Neural crest cell (in vitro differentiated cells): Measurements from ENCODE around the gene TTC36. TPM values are rescaled to one million over a fixed set of nuclear protein-coding genes. Genes with fewer than 3 reads are reported as not detected.

Experiments
- DNase-seq: peaks from one replicate; pipeline ENCODE4 v3.0.0; 2021; ENCODE audit warnings: low read depth, mixed read lengths, low spot score
- H3K27ac Mint-ChIP-seq: one replicate; pipeline ENCODE4 v1.8.0; 2021; ENCODE audit warnings: mild to moderate bottlenecking, mixed read lengths; ENCODE audit not compliant: unreplicated experiment
- H3K27me3 Mint-ChIP-seq: 2 replicates; pipeline ENCODE4 v1.8.0; 2021; ENCODE audit warnings: low read depth, mild to moderate bottlenecking, mixed read lengths
- H3K36me3 Mint-ChIP-seq: 2 replicates; pipeline ENCODE4 v1.8.0; 2021; ENCODE audit warnings: low read depth, mild to moderate bottlenecking, mixed read lengths
- H3K4me1 Mint-ChIP-seq: 2 replicates; pipeline ENCODE4 v1.8.0; 2021; ENCODE audit warnings: mixed read lengths
- H3K4me3 Mint-ChIP-seq: one replicate; pipeline ENCODE4 v1.8.0; 2021; ENCODE audit warnings: mild to moderate bottlenecking, mixed read lengths
- H3K9me3 Mint-ChIP-seq: 2 replicates; pipeline ENCODE4 v1.8.0; 2021; ENCODE audit warnings: mixed read lengths
- CTCF ChIP-seq: fragments of 200-600 bp; sonication (generic); conservative IDR thresholded peaks from 2 replicates; pipeline ENCODE4 v1.5.0; 2021; ENCODE audit warnings: antibody characterized with exemption, mild to moderate bottlenecking
- total RNA-seq: library from RNA; stranded (reverse); gene quantifications from 2 replicates; pipeline ENCODE4 v1.2.1, GENCODE V29; 2021

TTC36 gene
- total RNA-seq, 1 donor from 2014 or later: 1.2 TPM

DNA sequence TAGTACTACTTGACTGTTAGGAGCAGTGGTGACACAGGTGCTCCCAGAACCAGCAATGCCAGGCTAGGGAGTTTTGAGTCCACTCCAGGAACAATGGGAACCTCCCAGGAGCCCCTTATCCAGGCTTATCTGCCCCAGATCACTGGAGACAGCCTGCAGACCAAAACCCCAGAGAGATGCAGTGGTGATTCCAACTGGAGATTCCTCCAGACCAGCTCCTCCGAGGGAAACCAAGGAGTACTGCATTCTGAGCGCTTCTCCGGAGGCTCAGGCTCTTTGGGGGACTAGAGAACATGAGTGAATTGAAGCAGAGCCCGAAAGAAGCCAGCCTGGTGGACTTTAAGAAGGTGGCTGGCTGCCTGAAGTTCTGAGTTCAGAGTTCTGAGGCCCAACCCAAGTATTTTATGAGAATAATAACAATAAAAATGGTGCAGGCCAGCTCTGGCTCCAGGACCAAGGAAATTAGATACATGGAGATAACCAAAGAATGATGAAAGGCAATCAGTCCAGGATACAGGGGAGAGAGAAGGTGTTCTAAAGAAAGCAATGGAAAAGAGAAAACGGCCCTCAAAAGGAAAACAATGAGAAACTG, 2.4 kb downstream of the TTC36 start:
- Mint-ChIP-seq H3K4me3 (peak overlapping the region; percentile 93), H3K9me3 (no peaks in the 10 kb centered on the region), H3K4me1 (peaks cover 30% of the 10 kb centered on the region), H3K27ac (peak overlapping the region; percentile 1), H3K27me3 (no peaks in the 10 kb centered on the region), H3K36me3 (peaks cover 5% of the 10 kb centered on the region)
- DNase-seq: no peak
- TF ChIP-seq CTCF: no peak

GRCh38 chr11:118530180-118530682, 3.0 kb downstream of the TTC36 start:
- peak overlapping the region; percentile 46 for H3K27ac Mint-ChIP-seq
- peak; percentile 17 for TF ChIP-seq CTCF
- peaks cover 30% of the 10 kb centered on the region for H3K4me1 Mint-ChIP-seq
- no peaks in the 10 kb centered on the region for H3K9me3 Mint-ChIP-seq
- H3K27me3 Mint-ChIP-seq: no peaks in the 10 kb centered on the region
- no peak for DNase-seq
- H3K36me3 Mint-ChIP-seq: peaks cover 5% of the 10 kb centered on the region
- peak overlapping the region; percentile 93 for H3K4me3 Mint-ChIP-seq

DNA sequence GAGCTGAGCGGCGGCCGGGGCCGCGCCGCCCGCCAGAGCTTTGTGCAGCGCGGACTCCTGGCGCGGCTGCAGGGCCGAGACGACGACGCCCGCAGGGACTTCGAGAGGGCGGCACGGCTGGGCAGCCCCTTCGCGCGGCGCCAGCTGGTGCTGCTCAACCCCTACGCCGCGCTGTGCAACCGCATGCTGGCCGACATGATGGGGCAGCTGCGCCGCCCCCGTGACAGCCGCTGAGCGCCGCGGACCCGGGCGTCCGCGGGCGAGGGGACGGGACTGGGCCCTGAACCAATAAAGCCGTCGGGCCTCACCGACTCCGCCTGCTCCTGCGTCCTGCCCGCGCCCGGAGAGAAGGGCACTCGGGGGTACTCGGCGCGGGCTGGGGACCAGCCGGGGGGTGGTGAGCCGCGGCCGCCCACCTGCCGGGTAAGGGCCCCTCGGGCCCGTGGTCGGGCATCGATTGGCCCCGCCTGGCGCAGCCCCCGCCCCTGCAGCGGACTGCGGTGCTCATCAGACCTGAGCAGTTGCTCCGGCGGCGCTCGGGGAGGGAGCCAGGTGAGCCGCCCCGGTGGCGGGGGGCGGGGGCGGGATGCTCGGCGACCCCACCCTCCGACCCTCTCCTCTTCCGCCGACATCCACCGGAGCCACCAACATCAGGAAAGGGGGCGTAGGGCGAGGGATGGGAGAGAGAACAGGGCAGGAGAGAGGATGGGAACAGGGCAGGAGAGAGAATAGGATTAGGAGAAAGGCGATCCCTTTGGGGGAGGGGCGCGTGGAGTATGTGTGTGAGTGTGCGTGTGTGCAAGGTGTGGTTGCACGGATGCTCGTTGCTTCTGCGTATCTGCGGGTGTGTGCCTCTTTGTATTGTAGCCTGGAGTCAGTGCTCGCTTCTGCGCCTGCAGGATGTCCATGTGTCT, 3.7 kb downstream of the TTC36 start, which contains the start of gene TMEM25:
TMEM25 (plus strand) TSS at position 510 of the 914 bp plus-strand sequence. CDS start 610 bp downstream, outside the sequence.
- Mint-ChIP-seq H3K4me1 (peaks cover 30% of the 10 kb centered on the region), H3K9me3 (no peaks in the 10 kb centered on the region), H3K4me3 (peak within 1 kb of the TSS; percentile 94), H3K27ac (peak within 1 kb of the TSS; percentile 89), H3K27me3 (no peaks in the 10 kb centered on the region), H3K36me3 (peaks cover 5% of the 10 kb centered on the region)
- TF ChIP-seq CTCF: peak; percentile 6
- peak; percentile 57 for DNase-seq

DNA sequence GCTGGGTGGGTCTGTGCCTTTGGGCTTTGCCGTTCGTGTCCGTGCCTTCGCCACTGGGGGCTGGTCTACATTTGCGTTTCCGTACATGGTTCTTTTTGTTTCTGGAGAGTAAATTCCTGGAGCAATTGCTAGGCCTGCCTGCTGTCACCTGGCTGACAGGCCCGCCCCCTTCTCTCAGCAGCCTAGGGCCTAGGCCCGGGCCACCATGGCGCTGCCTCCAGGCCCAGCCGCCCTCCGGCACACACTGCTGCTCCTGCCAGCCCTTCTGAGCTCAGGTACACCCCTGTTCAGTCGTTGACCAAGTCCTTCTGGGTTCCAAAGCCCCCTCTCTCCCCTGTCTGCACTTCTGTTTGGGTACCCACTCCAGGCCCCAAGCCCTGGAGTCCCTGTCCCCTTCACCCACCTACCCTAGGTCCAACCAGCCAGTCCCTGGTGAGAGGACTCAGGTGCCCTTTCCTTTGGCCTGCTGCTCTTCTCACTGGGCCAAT, 4.4 kb downstream of the TTC36 start:
- TF ChIP-seq CTCF: no peak
- DNase-seq: no peak
- Mint-ChIP-seq H3K4me3 (peak overlapping the region; percentile 94), H3K36me3 (peaks cover 5% of the 10 kb centered on the region), H3K9me3 (no peaks in the 10 kb centered on the region), H3K4me1 (peaks cover 30% of the 10 kb centered on the region), H3K27ac (peak overlapping the region; percentile 89), H3K27me3 (no peaks in the 10 kb centered on the region)

- Mint-ChIP-seq H3K9me3 (no peaks in the 10 kb centered on the region), H3K36me3 (peaks cover 5% of the 10 kb centered on the region), H3K4me1 (peaks cover 30% of the 10 kb centered on the region), H3K27ac (no peak overlapping the region), H3K27me3 (no peaks in the 10 kb centered on the region), H3K4me3 (peak overlapping the region; percentile 94)
- no peak for DNase-seq
- no peak for TF ChIP-seq CTCF
Observed at GRCh38 chr11:118532091-118532490, 4.8 kb downstream of the TTC36 start.
